ENCODE measurements around the gene FEM1B. TPM values are rescaled to one million over a fixed set of nuclear protein-coding genes. Genes with fewer than 3 reads are reported as not detected.

Gene FEM1B
- 18.1 to 29.7 TPM (median 21.6 TPM) in 5 replicates for total RNA-seq (2022; extraction: Qiagen RNA extraction)

GRCh38 chr15:68277603-68278344 is at the start of gene FEM1B:
TSS of gene FEM1B (plus strand) at chr15:68277745. CDS start at chr15:68278418, 673 bp downstream.

DNA sequence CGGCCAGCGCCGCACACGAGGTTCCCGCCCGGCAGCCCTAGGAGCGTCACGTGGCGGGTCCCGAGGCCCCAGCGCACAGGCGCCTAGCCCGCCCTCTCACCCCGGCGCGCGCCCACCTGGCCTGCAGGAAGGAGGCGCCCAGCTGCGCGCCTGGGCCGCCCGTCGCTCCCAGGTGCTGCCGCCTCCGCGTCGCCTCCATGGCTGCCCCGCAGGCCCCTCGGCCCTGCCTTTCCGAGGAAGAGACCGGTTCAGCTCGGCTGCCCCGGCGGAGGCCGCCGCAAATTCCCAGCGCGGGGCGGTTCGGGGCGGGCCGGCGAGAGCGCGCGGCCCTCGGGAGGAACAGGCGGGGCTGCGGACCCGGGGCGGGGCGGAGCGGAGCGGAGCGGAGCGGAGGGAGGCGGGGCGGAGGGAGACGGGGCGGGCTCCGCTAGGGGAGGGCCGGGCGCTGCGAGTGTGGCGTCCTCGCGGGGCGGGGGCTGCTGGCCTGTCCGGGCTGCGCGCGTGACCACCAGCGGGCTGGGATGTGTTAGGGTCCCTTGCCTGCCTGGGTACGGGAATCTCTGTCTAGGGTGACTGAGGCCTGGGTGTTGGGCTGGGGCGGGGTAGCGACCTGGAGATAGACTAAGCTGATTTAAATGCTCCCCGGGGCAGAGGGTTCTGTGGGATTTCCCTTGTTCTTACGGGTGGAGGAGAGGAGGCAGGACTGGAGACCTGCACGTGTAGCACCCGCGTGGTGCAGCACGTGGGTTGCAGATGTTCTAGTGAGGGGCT is 48.0 kb upstream of the FEM1B start, which contains the start of gene CLN6:
TSS of gene CLN6 (minus strand) at position 343 of the 771 bp plus-strand sequence. CDS start at position 199, 144 bp downstream.

Other genes starting within 250 kb of the FEM1B start
- gene PIAS1, start 223.4 kb upstream of the FEM1B start, total RNA-seq (2022; extraction: Qiagen RNA extraction), result 16.1 to 22.9 TPM (median 22.3 TPM) in 5 replicates
- 6.2 to 11.1 TPM (median 9.0 TPM) in 5 replicates for gene CALML4, start 72.4 kb upstream of the FEM1B start, total RNA-seq (2022; extraction: Qiagen RNA extraction)
- 60.4 to 85.4 TPM (median 82.2 TPM) in 5 replicates for gene CLN6, start 48.0 kb upstream of the FEM1B start, total RNA-seq (2022; extraction: Qiagen RNA extraction)
- gene ITGA11, start 154.4 kb downstream of the FEM1B start, total RNA-seq (2022; extraction: Qiagen RNA extraction), result 2.4 to 7.0 TPM (median 5.0 TPM) in 5 replicates